Pons (tissue), 1 donor: ENCODE results near the gene OCIAD2.
"Not testable (repeated sequence)": the region's sequence is repeated elsewhere in the genome, so short reads cannot be mapped to it uniquely, and the experiment has no call there.

ENCODE experiments used
- DNase-seq: peaks from one replicate; pipeline ENCODE4 v3.0.0-alpha.2; 2016; ENCODE audit warnings: low spot score

Gene OCIAD2

GRCh38 chr4:48907706-48908477 lies 1.3 kb upstream of the OCIAD2 start:
- no peak for DNase-seq

GRCh38 chr4:48905363-48906015 lies 1.1 kb downstream of the OCIAD2 start:
- DNase-seq: no peak

- no peak for DNase-seq
Observed at GRCh38 chr4:48904541-48905142, 1.9 kb downstream of the OCIAD2 start.

GRCh38 chr4:48904101-48904500 lies 2.5 kb downstream of the OCIAD2 start:
- DNase-seq: no peak

GRCh38 chr4:48902266-48902665 lies 4.3 kb downstream of the OCIAD2 start:
- no peak for DNase-seq

GRCh38 chr4:48901196-48901595 lies 5.4 kb downstream of the OCIAD2 start:
- no peak for DNase-seq

- DNase-seq: peak; percentile 39
Observed at GRCh38 chr4:48899950-48900349, 6.6 kb downstream of the OCIAD2 start.

- no peak for DNase-seq
Observed at GRCh38 chr4:48899432-48899749, 7.2 kb downstream of the OCIAD2 start.

- DNase-seq: peak; percentile 15
Observed at GRCh38 chr4:48898733-48899431, 7.7 kb downstream of the OCIAD2 start.

- DNase-seq: peak; percentile 60
Observed at GRCh38 chr4:48896845-48897244, 9.7 kb downstream of the OCIAD2 start.

GRCh38 chr4:48891028-48891619 lies 15.4 kb downstream of the OCIAD2 start:
- DNase-seq: no peak

GRCh38 chr4:48889750-48890149 lies 16.8 kb downstream of the OCIAD2 start:
- not testable (repeated sequence) for DNase-seq

- not testable (repeated sequence) for DNase-seq
Observed at GRCh38 chr4:48881646-48882045, 24.9 kb downstream of the OCIAD2 start.

- DNase-seq: no peak
Observed at GRCh38 chr4:48879561-48880442, 26.8 kb downstream of the OCIAD2 start.

GRCh38 chr4:48877827-48878535 lies 28.6 kb downstream of the OCIAD2 start:
- peak; percentile 49 for DNase-seq

- not testable (repeated sequence) for DNase-seq
Observed at GRCh38 chr4:48864696-48865095, 41.9 kb downstream of the OCIAD2 start.

GRCh38 chr4:48863728-48864127 lies 42.8 kb downstream of the OCIAD2 start:
- DNase-seq: no peak

GRCh38 chr4:48862661-48863060 lies 43.9 kb downstream of the OCIAD2 start:
- DNase-seq: no peak

GRCh38 chr4:48862038-48862437 lies 44.5 kb downstream of the OCIAD2 start:
- no peak for DNase-seq

- no peak for DNase-seq
Observed at GRCh38 chr4:48858130-48858529, 48.4 kb downstream of the OCIAD2 start.

GRCh38 chr4:48854982-48855381 lies 51.6 kb downstream of the OCIAD2 start:
- DNase-seq: no peak
